Liver (tissue), 9 donors: ENCODE data around the gene EXOC4. TPM values are rescaled to one million over a fixed set of nuclear protein-coding genes. Genes with fewer than 3 reads are reported as not detected.

ENCODE experiments used
- DNase-seq: peaks from one replicate; pipeline ENCODE4 v3.0.0-alpha.2; 2017; ENCODE audit warnings: low spot score
- H3K27ac ChIP-seq, 2 donors: one replicate each; pipeline ENCODE4 v1.7.0; 2013; ENCODE audit warnings: inconsistent platforms in 2 of 2, low read length in 2 of 2, control low read depth in 1 of 2, low read depth in 1 of 2, mild to moderate bottlenecking in 1 of 2
- H3K27me3 ChIP-seq, 4 donors: one replicate each; pipeline versions ENCODE4 v1.6.1 to v1.7.0; 2013; ENCODE audit warnings: low read length in 3 of 4, inconsistent platforms in 1 of 4, mild to moderate bottlenecking in 1 of 4, moderate library complexity in 1 of 4; ENCODE audit not compliant: control insufficient read depth in 4 of 4, insufficient read depth in 4 of 4
- H3K36me3 ChIP-seq, 4 donors: one replicate each; pipeline versions ENCODE4 v1.6.1 to v1.7.0; 2013; ENCODE audit warnings: low read length in 3 of 4, mild to moderate bottlenecking in 3 of 4, low read depth in 1 of 4, moderate library complexity in 1 of 4; ENCODE audit not compliant: control insufficient read depth in 4 of 4, insufficient read depth in 3 of 4
- H3K4me1 ChIP-seq, 4 donors: one replicate each; pipeline versions ENCODE4 v1.6.1 to v1.7.0; 2013; ENCODE audit warnings: low read length in 3 of 4, mild to moderate bottlenecking in 3 of 4, moderate library complexity in 1 of 4; ENCODE audit not compliant: control insufficient read depth in 4 of 4, insufficient read depth in 4 of 4
- H3K4me3 ChIP-seq, 3 donors: one replicate each; pipeline versions ENCODE4 v1.6.1 to v1.7.0; 2013; ENCODE audit warnings: low read length in 3 of 3, control low read depth in 1 of 3, low read depth in 1 of 3, mild to moderate bottlenecking in 1 of 3
- H3K9ac ChIP-seq, 2 donors: one replicate each; pipeline ENCODE4 v1.7.0; 2013; ENCODE audit warnings: low read length in 2 of 2, mild to moderate bottlenecking in 2 of 2, moderate library complexity in 2 of 2, control low read depth in 1 of 2, low read depth in 1 of 2
- H3K9me3 ChIP-seq, 4 donors: one replicate each; pipeline versions ENCODE4 v1.6.1 to v1.7.0; 2013; ENCODE audit warnings: low read length in 3 of 4; ENCODE audit not compliant: control insufficient read depth in 4 of 4
- EGR1 ChIP-seq, 2 donors: IDR thresholded peaks; 2 replicates each; pipeline ENCODE4 v1.6.1; 2016 to 2018; ENCODE audit warnings: antibody characterized with exemption in 2 of 2, low read depth in 2 of 2
- FOXA1 ChIP-seq: IDR thresholded peaks from 2 replicates; pipeline ENCODE4 v1.6.1; 2016; ENCODE audit warnings: antibody characterized with exemption
- FOXA2 ChIP-seq: IDR thresholded peaks from 2 replicates; pipeline ENCODE4 v1.6.1; 2016; ENCODE audit warnings: antibody characterized with exemption
- GABPA ChIP-seq, 2 donors: IDR thresholded peaks in 1 of 2; conservative IDR thresholded peaks in 1 of 2; 2 replicates each; pipeline ENCODE4 v1.6.1; 2016; ENCODE audit warnings: antibody characterized with exemption in 2 of 2, mild to moderate bottlenecking in 1 of 2, moderate library complexity in 1 of 2
- HNF4A ChIP-seq, 2 donors: conservative IDR thresholded peaks; 2 replicates each; pipeline ENCODE4 v1.6.1; 2016; ENCODE audit warnings: antibody characterized with exemption in 2 of 2, mild to moderate bottlenecking in 2 of 2
- JUND ChIP-seq, 2 donors: IDR thresholded peaks; 2 replicates each; pipeline ENCODE4 v1.6.1; 2016; ENCODE audit warnings: antibody characterized with exemption in 2 of 2
- RAD21 ChIP-seq, 2 donors: IDR thresholded peaks; 2 replicates each; pipeline ENCODE4 v1.6.1; 2016; ENCODE audit warnings: antibody characterized with exemption in 2 of 2, mild to moderate bottlenecking in 2 of 2
- RXRA ChIP-seq, 2 donors: IDR thresholded peaks; 2 replicates each; pipeline ENCODE4 v1.6.1; 2017 to 2018; ENCODE audit warnings: antibody characterized with exemption in 2 of 2, mild to moderate bottlenecking in 1 of 2
- SP1 ChIP-seq: IDR thresholded peaks from 2 replicates; pipeline ENCODE4 v1.6.1; 2018; ENCODE audit warnings: antibody characterized with exemption, mild to moderate bottlenecking
- YY1 ChIP-seq: IDR thresholded peaks from 2 replicates; pipeline ENCODE4 v1.6.1; 2016; ENCODE audit warnings: antibody characterized with exemption, mild to moderate bottlenecking
- WGBS: extraction: QIAGEN DNeasy Blood & Tissue Kit; methylation state at CpG from one replicate; pipeline ENCODE4 v1.1.7; 2013; 5-methylcytosine and 5-hydroxymethylcytosine counted together
- polyA plus RNA-seq, 2 donors: library from polyadenylated mRNA; stranded (reverse) in 1 of 2; unstranded in 1 of 2; fragments of 200-250 nt in 1 of 2; fragments of >200 nt in 1 of 2; fragmentation: Nextera tagmentation in 1 of 2; extraction: Ambion mirVana in 1 of 2; gene quantifications; one replicate each; pipeline versions ENCODE4 v1.2.1 to v1.2.3, GENCODE V29; 2013 to 2015
- total RNA-seq, 2 donors: library from RNA; depleted of rRNA; stranded (reverse); fragments of >200 nt; gene quantifications; one replicate each; pipeline ENCODE4 v1.2.3, GENCODE V29; 2014
- TF ChIP-seq, protein P1 (sequence below): fragments of 150-350 bp; IDR thresholded peaks from 2 replicates; pipeline ENCODE4 v1.5.1; 2017; ENCODE audit warnings: improper control_type of control experiment, low read depth, low read length; ENCODE audit not compliant: missing input control
- TF ChIP-seq, protein P2 (sequence below): IDR thresholded peaks from 2 replicates; pipeline ENCODE4 v1.6.1; 2016; ENCODE audit warnings: antibody characterized with exemption
- TF ChIP-seq, protein P3 (sequence below): IDR thresholded peaks from 2 replicates; pipeline ENCODE4 v1.6.1; 2016; ENCODE audit warnings: antibody characterized with exemption, mild to moderate bottlenecking
- TF ChIP-seq, protein P4 (sequence below): IDR thresholded peaks from 2 replicates; pipeline ENCODE4 v1.6.1; 2016; ENCODE audit warnings: antibody characterized with exemption
- TF ChIP-seq, protein P5 (sequence below): IDR thresholded peaks from 2 replicates; pipeline ENCODE4 v1.6.1; 2016; ENCODE audit warnings: antibody characterized with exemption
- donor health status: healthy.
- donor health status: healthy.
- donor health status: healthy.
- donor health status: healthy.
- donor health status: healthy.

The EXOC4 gene
- total and polyA plus RNA-seq, 4 donors, result 9.5 to 55.9 (median 23.6) TPM

DNA sequence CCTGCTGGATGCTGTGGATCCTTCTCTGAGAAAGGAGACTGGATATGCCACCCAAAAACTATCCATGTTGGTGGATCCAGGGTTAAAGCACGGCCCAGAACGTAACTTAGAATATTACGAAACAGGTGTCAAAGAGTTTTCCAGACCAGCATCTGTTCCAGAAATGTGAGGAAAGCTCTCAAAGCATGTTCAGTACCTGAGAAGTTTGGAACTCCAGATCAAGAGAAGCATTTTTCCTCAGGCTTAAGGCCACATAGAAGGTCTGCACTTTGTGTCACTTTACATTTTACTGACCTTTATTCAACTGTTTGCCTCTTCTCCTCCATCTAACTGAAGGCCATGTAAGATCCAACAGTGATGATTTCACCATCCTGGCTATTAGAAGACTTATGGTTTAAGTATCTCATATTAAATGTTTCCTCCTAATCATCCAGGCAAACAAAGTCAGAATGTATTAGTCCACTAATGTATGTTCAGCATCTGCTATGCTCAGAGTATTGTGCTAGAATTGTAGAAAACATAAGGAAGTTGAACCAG lies 533.6 kb downstream of the EXOC4 start:
- Histone ChIP-seq H3K27me3 (no peaks in the 10 kb centered on the region), H3K4me3 (no peak overlapping the region), H3K9me3 (no peaks in the 10 kb centered on the region), H3K4me1 (no peaks in the 10 kb centered on the region), H3K27ac (no peak overlapping the region), H3K36me3 (no peaks in the 10 kb centered on the region), H3K9ac (no peak overlapping the region)
- TF ChIP-seq GABPA (IDR thresholded peaks at IDR 0.05 in 1 of 2, conservative IDR thresholded peaks at IDR 0.05 in 1 of 2) (no peak), FOXA1 (no peak)
- WGBS, result 52% methylated on average over 3 of the region's 3 CpGs
- DNase-seq, result no peak

DNA sequence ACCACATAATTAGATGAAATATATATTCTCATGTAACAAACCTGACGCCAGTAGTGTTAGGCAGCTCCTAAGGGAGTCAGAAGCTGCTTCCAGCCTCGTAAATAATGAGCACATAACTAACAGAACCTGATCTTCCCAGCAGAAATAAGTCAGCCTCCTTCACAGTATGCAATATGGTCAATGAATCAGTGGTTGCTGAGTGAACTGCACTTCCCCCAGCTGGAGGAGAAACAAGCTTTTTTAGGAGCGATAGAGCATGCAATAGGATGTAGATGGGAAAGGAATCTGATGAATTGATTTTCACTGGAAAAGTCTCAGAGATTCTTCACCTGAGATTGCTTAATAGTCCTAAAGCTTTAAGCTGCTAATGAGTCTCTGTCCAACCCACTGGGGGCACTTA lies 537.1 kb downstream of the EXOC4 start:
- H3K4me1 ChIP-seq, result no peaks in the 10 kb centered on the region
- no peak overlapping the region for H3K4me3 ChIP-seq
- 96% methylated on average over 3 of the region's 3 CpGs for WGBS
- no peak overlapping the region for H3K9ac ChIP-seq
- TF ChIP-seq FOXA2 (no peak), RXRA (IDR thresholded peaks at IDR 0.05) (no peak), FOXA1 (no peak), RAD21 (IDR thresholded peaks at IDR 0.05) (no peak), HNF4A (conservative IDR thresholded peaks at IDR 0.05) (no peak), JUND (IDR thresholded peaks at IDR 0.05) (no peak), SP1 (no peak), EGR1 (IDR thresholded peaks at IDR 0.05; ENCODE audit: low read depth in 2 of 2) (no peak), YY1 (no peak)
- TF ChIP-seq, protein P1, sequence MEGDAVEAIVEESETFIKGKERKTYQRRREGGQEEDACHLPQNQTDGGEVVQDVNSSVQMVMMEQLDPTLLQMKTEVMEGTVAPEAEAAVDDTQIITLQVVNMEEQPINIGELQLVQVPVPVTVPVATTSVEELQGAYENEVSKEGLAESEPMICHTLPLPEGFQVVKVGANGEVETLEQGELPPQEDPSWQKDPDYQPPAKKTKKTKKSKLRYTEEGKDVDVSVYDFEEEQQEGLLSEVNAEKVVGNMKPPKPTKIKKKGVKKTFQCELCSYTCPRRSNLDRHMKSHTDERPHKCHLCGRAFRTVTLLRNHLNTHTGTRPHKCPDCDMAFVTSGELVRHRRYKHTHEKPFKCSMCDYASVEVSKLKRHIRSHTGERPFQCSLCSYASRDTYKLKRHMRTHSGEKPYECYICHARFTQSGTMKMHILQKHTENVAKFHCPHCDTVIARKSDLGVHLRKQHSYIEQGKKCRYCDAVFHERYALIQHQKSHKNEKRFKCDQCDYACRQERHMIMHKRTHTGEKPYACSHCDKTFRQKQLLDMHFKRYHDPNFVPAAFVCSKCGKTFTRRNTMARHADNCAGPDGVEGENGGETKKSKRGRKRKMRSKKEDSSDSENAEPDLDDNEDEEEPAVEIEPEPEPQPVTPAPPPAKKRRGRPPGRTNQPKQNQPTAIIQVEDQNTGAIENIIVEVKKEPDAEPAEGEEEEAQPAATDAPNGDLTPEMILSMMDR, result no peak
- TF ChIP-seq, protein P2, sequence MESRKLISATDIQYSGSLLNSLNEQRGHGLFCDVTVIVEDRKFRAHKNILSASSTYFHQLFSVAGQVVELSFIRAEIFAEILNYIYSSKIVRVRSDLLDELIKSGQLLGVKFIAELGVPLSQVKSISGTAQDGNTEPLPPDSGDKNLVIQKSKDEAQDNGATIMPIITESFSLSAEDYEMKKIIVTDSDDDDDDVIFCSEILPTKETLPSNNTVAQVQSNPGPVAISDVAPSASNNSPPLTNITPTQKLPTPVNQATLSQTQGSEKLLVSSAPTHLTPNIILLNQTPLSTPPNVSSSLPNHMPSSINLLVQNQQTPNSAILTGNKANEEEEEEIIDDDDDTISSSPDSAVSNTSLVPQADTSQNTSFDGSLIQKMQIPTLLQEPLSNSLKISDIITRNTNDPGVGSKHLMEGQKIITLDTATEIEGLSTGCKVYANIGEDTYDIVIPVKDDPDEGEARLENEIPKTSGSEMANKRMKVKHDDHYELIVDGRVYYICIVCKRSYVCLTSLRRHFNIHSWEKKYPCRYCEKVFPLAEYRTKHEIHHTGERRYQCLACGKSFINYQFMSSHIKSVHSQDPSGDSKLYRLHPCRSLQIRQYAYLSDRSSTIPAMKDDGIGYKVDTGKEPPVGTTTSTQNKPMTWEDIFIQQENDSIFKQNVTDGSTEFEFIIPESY, result no peak
- TF ChIP-seq, protein P3, sequence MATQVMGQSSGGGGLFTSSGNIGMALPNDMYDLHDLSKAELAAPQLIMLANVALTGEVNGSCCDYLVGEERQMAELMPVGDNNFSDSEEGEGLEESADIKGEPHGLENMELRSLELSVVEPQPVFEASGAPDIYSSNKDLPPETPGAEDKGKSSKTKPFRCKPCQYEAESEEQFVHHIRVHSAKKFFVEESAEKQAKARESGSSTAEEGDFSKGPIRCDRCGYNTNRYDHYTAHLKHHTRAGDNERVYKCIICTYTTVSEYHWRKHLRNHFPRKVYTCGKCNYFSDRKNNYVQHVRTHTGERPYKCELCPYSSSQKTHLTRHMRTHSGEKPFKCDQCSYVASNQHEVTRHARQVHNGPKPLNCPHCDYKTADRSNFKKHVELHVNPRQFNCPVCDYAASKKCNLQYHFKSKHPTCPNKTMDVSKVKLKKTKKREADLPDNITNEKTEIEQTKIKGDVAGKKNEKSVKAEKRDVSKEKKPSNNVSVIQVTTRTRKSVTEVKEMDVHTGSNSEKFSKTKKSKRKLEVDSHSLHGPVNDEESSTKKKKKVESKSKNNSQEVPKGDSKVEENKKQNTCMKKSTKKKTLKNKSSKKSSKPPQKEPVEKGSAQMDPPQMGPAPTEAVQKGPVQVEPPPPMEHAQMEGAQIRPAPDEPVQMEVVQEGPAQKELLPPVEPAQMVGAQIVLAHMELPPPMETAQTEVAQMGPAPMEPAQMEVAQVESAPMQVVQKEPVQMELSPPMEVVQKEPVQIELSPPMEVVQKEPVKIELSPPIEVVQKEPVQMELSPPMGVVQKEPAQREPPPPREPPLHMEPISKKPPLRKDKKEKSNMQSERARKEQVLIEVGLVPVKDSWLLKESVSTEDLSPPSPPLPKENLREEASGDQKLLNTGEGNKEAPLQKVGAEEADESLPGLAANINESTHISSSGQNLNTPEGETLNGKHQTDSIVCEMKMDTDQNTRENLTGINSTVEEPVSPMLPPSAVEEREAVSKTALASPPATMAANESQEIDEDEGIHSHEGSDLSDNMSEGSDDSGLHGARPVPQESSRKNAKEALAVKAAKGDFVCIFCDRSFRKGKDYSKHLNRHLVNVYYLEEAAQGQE, result no peak
- TF ChIP-seq, protein P4, sequence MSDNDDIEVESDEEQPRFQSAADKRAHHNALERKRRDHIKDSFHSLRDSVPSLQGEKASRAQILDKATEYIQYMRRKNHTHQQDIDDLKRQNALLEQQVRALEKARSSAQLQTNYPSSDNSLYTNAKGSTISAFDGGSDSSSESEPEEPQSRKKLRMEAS, result no peak
- TF ChIP-seq, protein P5, sequence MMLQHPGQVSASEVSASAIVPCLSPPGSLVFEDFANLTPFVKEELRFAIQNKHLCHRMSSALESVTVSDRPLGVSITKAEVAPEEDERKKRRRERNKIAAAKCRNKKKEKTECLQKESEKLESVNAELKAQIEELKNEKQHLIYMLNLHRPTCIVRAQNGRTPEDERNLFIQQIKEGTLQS, result no peak
- no peaks in the 10 kb centered on the region for H3K9me3 ChIP-seq
- H3K36me3 ChIP-seq, result no peaks in the 10 kb centered on the region
- no peak for DNase-seq
- no peak overlapping the region for H3K27ac ChIP-seq
- no peaks in the 10 kb centered on the region for H3K27me3 ChIP-seq
